HepG2 (cell line): ENCODE measurements around the gene THSD4. TPM values are rescaled to one million over a fixed set of nuclear protein-coding genes. Genes with fewer than 3 reads are reported as not detected.
"Not testable (repeated sequence)": the region's sequence is repeated elsewhere in the genome, so short reads cannot be mapped to it uniquely, and the experiment has no call there.

Source experiments
- ATAC-seq: fragments of 200-7000 bp; cut with Tn5 transposase; 3 replicates; pipeline ENCODE4 v1.9.1; 2020; ENCODE audit warnings: mild to moderate bottlenecking, moderate library complexity
- BruUV-seq: library from RNA; stranded (reverse); fragments of 400-500 nt; replicated peaks from 2 replicates; lab custom pipeline; 2021; lab: Mats Ljungman, UMichigan
- CTCF ChIA-PET: fragments of 300-600 bp; formaldehyde crosslinking; extraction: SDS; loops from one replicate; lab custom pipeline; 2021; ENCODE audit warnings: low total read pairs, inconsistent platforms, low intra/inter-chr PET ratio; lab: Yijun Ruan, JAX
- POLR2A ChIA-PET: fragments of 350-600 bp; sonication (Branson Sonifier 250); formaldehyde crosslinking; loops from one replicate; lab custom pipeline; 2020; ENCODE audit warnings: antibody characterized with exemption, inconsistent platforms; lab: Yijun Ruan, JAX
- DNase-seq: peaks from one replicate; pipeline ENCODE4 v3.0.0-alpha.2; 2015; ENCODE audit warnings: low spot score
- FAIRE-seq: peaks from 3 replicates; lab custom pipeline; 2011; peaks lifted over from hg19 to GRCh38; lab: Jason Lieb, UNC
- H2AFZ ChIP-seq: one replicate; pipeline ENCODE4 v1.6.1; 2011; ENCODE audit warnings: low read length, inconsistent platforms
- H3K27ac ChIP-seq: fragments of 300-600 bp; 3 replicates; pipeline ENCODE4 v1.8.0; 2011; ENCODE audit warnings: mixed run types, mild to moderate bottlenecking, mixed read lengths, low read length, inconsistent platforms; ENCODE audit not compliant: insufficient read depth; ENCODE audit errors: extremely low read length
- H3K27me3 ChIP-seq, 2 experiments: fragments of 200-600 bp in 1 of 2; 2 replicates in 1 of 2; 3 replicates in 1 of 2; pipeline versions ENCODE4 v1.6.0 to v1.8.0; 2011; ENCODE audit warnings: low read length in 2 of 2, mild to moderate bottlenecking in 2 of 2, moderate library complexity in 2 of 2, inconsistent platforms in 1 of 2; ENCODE audit not compliant: insufficient read depth in 2 of 2, control insufficient read depth in 1 of 2
- H3K36me3 ChIP-seq, 2 experiments: fragments of 200-600 bp in 1 of 2; replicated peaks in 1 of 2; 2 replicates in 1 of 2; 3 replicates in 1 of 2; pipeline versions ENCODE4 v1.5.1 to v1.8.0; 2011; ENCODE audit warnings: low read length in 2 of 2, inconsistent platforms in 1 of 2; ENCODE audit not compliant: insufficient read depth in 2 of 2, control insufficient read depth in 1 of 2
- H3K4me1 ChIP-seq: 2 replicates; pipeline ENCODE4 v1.5.1; 2012; ENCODE audit warnings: low read length, inconsistent platforms; ENCODE audit not compliant: insufficient read depth
- H3K4me2 ChIP-seq: 2 replicates; pipeline ENCODE4 v1.6.0; 2011; ENCODE audit warnings: low read depth, low read length, inconsistent platforms
- H3K4me3 ChIP-seq, 3 experiments: fragments of 200-600 bp in 1 of 3; sonication (generic), shearing (Covaris generic) in 1 of 3; replicated peaks in 1 of 3; 2 replicates each; pipeline ENCODE4 v1.5.1; 2011 to 2016; ENCODE audit warnings: low read length in 3 of 3, inconsistent platforms in 2 of 3, low read depth in 2 of 3, mild to moderate bottlenecking in 2 of 3, control low read depth in 1 of 3, mixed read lengths in 1 of 3; ENCODE audit not compliant: insufficient read depth in 1 of 3
- H3K79me2 ChIP-seq: one replicate; pipeline ENCODE4 v1.6.1; 2011; ENCODE audit warnings: low read length, inconsistent platforms; ENCODE audit not compliant: insufficient read depth
- H3K9ac ChIP-seq: 2 replicates; pipeline ENCODE4 v1.6.0; 2011; ENCODE audit warnings: mild to moderate bottlenecking, low read depth, low read length, inconsistent platforms; ENCODE audit not compliant: insufficient read depth
- H3K9me3 ChIP-seq: 2 replicates; pipeline ENCODE4 v1.5.1; 2012; ENCODE audit warnings: mild to moderate bottlenecking, low read length
- H4K20me1 ChIP-seq: 2 replicates; pipeline ENCODE4 v1.6.0; 2011; ENCODE audit warnings: inconsistent platforms, mild to moderate bottlenecking, low read length, moderate library complexity; ENCODE audit not compliant: insufficient read depth
- FOXJ3 ChIP-seq: sonication (generic); formaldehyde crosslinking; IDR thresholded peaks from 2 replicates; pipeline ENCODE4 v1.4.0; 2020; ENCODE audit warnings: missing genetic modification reagents, mild to moderate bottlenecking, borderline replicate concordance
- HIVEP1 ChIP-seq: sonication (generic); formaldehyde crosslinking; IDR thresholded peaks from 2 replicates; pipeline ENCODE4 v1.4.0; 2020; ENCODE audit warnings: mild to moderate bottlenecking, missing genetic modification reagents
- HNF1B ChIP-seq: sonication (generic); formaldehyde crosslinking; IDR thresholded peaks from 2 replicates; pipeline ENCODE4 v1.5.1; 2020; ENCODE audit warnings: mild to moderate bottlenecking, moderate library complexity, missing genetic modification reagents
- KLF9 ChIP-seq: IDR thresholded peaks from 2 replicates; pipeline ENCODE4 v1.6.1; 2016; ENCODE audit warnings: low read depth
- MLXIP ChIP-seq: sonication (generic); formaldehyde crosslinking; IDR thresholded peaks from 2 replicates; pipeline ENCODE4 v1.9.0; 2021; ENCODE audit warnings: missing genetic modification reagents, borderline replicate concordance
- TFE3 ChIP-seq: IDR thresholded peaks from 2 replicates; pipeline ENCODE4 v1.6.1; 2016
- ZHX1 ChIP-seq: sonication (generic); formaldehyde crosslinking; IDR thresholded peaks from 2 replicates; pipeline ENCODE4 v1.8.1; 2022; ENCODE audit warnings: low read depth, mild to moderate bottlenecking, missing genetic modification reagents
- ZNF280D ChIP-seq: sonication (generic); formaldehyde crosslinking; IDR thresholded peaks from 2 replicates; pipeline ENCODE4 v1.5.1; 2020; ENCODE audit warnings: mild to moderate bottlenecking, missing genetic modification reagents
- ZNF326 ChIP-seq: sonication (generic); formaldehyde crosslinking; IDR thresholded peaks from 2 replicates; pipeline ENCODE4 v1.4.0; 2020; ENCODE audit warnings: missing genetic modification reagents, borderline replicate concordance
- WGBS: methylation state at CpG from one replicate; pipeline ENCODE4 v1.1.6; 2017; ENCODE audit warnings: low lambda C conversion rate; 5-methylcytosine and 5-hydroxymethylcytosine counted together
- in situ Hi-C: cut with HindIII; loops from 2 replicates; pipeline ENCODE4 v1.10.0; 2017; ENCODE audit warnings: low pct_unique_long_range_greater_than_20kb; ENCODE audit not compliant: extremely low pct_ligation_motif_present
- intact Hi-C: fragments of 100-400 bp; cut with micrococcal nuclease; formaldehyde crosslinking; loops from one replicate; pipeline ENCODE4 v1.10.0; 2022; ENCODE audit not compliant: unreplicated experiment
- polyA plus RNA-seq, 8 experiments: library from polyadenylated mRNA; depleted of rRNA in 3 of 8; stranded (reverse) in 7 of 8; unstranded in 1 of 8; fragments of >200 nt; fragmentation: Illumina TruSeq in 4 of 8; extraction: Trizol in 4 of 8; gene quantifications; 2 replicates each; pipeline versions ENCODE4 v1.2.1 to v1.2.3, GENCODE V29; 2011 to 2016; ENCODE audit warnings: low read depth in 4 of 8, missing spikeins in 1 of 8, mixed read lengths in 1 of 8; ENCODE audit not compliant: insufficient read depth in 1 of 8
- total RNA-seq, 5 experiments: library from RNA; depleted of rRNA; stranded (reverse); fragments of >200 nt; fragmentation: Illumina TruSeq; extraction: Trizol; gene quantifications; 2 replicates each; pipeline ENCODE4 v1.2.3, GENCODE V29; 2016; ENCODE audit warnings: low read depth in 1 of 5

THSD4 gene
- total and polyA plus RNA-seq, 2 of the 13 experiments (the other 11 are each of a cell fraction or from before 2014, with no cell fraction given): 0.07 to 0.21 TPM

GRCh38 chr15:71171195-71171594, 55.9 kb downstream of the THSD4 start (continued):
- TF ChIP-seq TFE3 (CRISPR knock-in tag) (no peak), KLF9 (CRISPR knock-in tag) (no peak), HNF1B (CRISPR knock-in tag) (no peak), ZHX1 (CRISPR knock-in tag) (no peak), MLXIP (CRISPR knock-in tag) (no peak), HIVEP1 (CRISPR knock-in tag) (no peak), FOXJ3 (no peak), ZNF280D (no peak), ZNF326 (CRISPR knock-in tag) (no peak)

- H3K4me3 ChIP-seq, ATAC-seq, H3K4me2 ChIP-seq, in situ Hi-C loops, DNase-seq, H4K20me1 ChIP-seq, intact Hi-C loops, H3K9ac ChIP-seq, H3K27me3 ChIP-seq, H3K79me2 ChIP-seq, H3K27ac ChIP-seq, H3K4me1 ChIP-seq, POLR2A ChIA-PET, H2AFZ ChIP-seq, FAIRE-seq, BruUV-seq, CTCF ChIA-PET, H3K36me3 ChIP-seq: not testable (repeated sequence)
- H3K9me3 ChIP-seq: peaks cover 24% of the 10 kb centered on the region
- no CpG with 5 or more reads among the region's 17 CpGs for WGBS
Measured at GRCh38 chr15:71174360-71174759, 59.1 kb downstream of the THSD4 start.
